GM12873 (cell line): Measurements from ENCODE around the gene RADIL.

ENCODE experiments used
- CTCF ChIP-seq: IDR thresholded peaks from 2 replicates; pipeline ENCODE4 v1.5.1; 2012; ENCODE audit warnings: low read depth, mild to moderate bottlenecking, moderate library complexity, low read length, control low read depth; ENCODE audit not compliant: insufficient read depth; ENCODE audit errors: missing control alignments

Gene RADIL

GRCh38 chr7:4808565-4808964 lies 75.0 kb downstream of the RADIL start:
- no peak for TF ChIP-seq CTCF

- TF ChIP-seq CTCF: no peak
Observed at GRCh38 chr7:4808026-4808425, 75.5 kb downstream of the RADIL start.

GRCh38 chr7:4807598-4808016 lies 75.9 kb downstream of the RADIL start:
- TF ChIP-seq CTCF: no peak

- no peak for TF ChIP-seq CTCF
Observed at GRCh38 chr7:4806983-4807597, 76.4 kb downstream of the RADIL start.

- TF ChIP-seq CTCF: no peak
Observed at GRCh38 chr7:4805984-4806300, 77.6 kb downstream of the RADIL start.

- TF ChIP-seq CTCF: no peak
Observed at GRCh38 chr7:4805110-4805983, 78.2 kb downstream of the RADIL start.

GRCh38 chr7:4803397-4804241 lies 79.9 kb downstream of the RADIL start:
- no peak for TF ChIP-seq CTCF
